Measurements from ENCODE around the gene PPM1J.

The PPM1J gene

GRCh38 chr1:112712191-112712590 lies 2.9 kb downstream of the PPM1J start:
- TF ChIP-seq GATA3 (IDR thresholded peaks at IDR 0.05; ENCODE audit: low read depth, low read length) (no peak), GATA2 (IDR thresholded peaks at IDR 0.05; ENCODE audit: low read depth, low read length) (no peak)

- no peak for TF ChIP-seq GATA2 (IDR thresholded peaks at IDR 0.05; ENCODE audit: low read depth, low read length)
- TF ChIP-seq GATA3 (IDR thresholded peaks at IDR 0.05; ENCODE audit: low read depth, low read length): no peak
Observed at GRCh38 chr1:112711670-112712069, 3.5 kb downstream of the PPM1J start.

GRCh38 chr1:112711041-112711440 lies 4.1 kb downstream of the PPM1J start:
- TF ChIP-seq GATA2 (IDR thresholded peaks at IDR 0.05; ENCODE audit: low read depth, low read length) (no peak), GATA3 (IDR thresholded peaks at IDR 0.05; ENCODE audit: low read depth, low read length) (no peak)

GRCh38 chr1:112710586-112710985 lies 4.5 kb downstream of the PPM1J start:
- no peak for TF ChIP-seq GATA2 (IDR thresholded peaks at IDR 0.05; ENCODE audit: low read depth, low read length)
- TF ChIP-seq GATA3 (IDR thresholded peaks at IDR 0.05; ENCODE audit: low read depth, low read length): no peak

- TF ChIP-seq GATA3 (IDR thresholded peaks at IDR 0.05; ENCODE audit: low read depth, low read length) (no peak), GATA2 (IDR thresholded peaks at IDR 0.05; ENCODE audit: low read depth, low read length) (no peak)
Observed at GRCh38 chr1:112710159-112710558, 5.0 kb downstream of the PPM1J start.

- TF ChIP-seq GATA2 (IDR thresholded peaks at IDR 0.05; ENCODE audit: low read depth, low read length) (no peak), GATA3 (IDR thresholded peaks at IDR 0.05; ENCODE audit: low read depth, low read length) (no peak)
Observed at GRCh38 chr1:112708489-112708888, 6.6 kb downstream of the PPM1J start.

- TF ChIP-seq GATA3 (IDR thresholded peaks at IDR 0.05; ENCODE audit: low read depth, low read length) (no peak), GATA2 (IDR thresholded peaks at IDR 0.05; ENCODE audit: low read depth, low read length) (no peak)
Observed at GRCh38 chr1:112708002-112708448, 7.1 kb downstream of the PPM1J start.

GRCh38 chr1:112707221-112708001 lies 7.7 kb downstream of the PPM1J start:
- no peak for TF ChIP-seq GATA2 (IDR thresholded peaks at IDR 0.05; ENCODE audit: low read depth, low read length)
- no peak for TF ChIP-seq GATA3 (IDR thresholded peaks at IDR 0.05; ENCODE audit: low read depth, low read length)

GRCh38 chr1:112706505-112707220 lies 8.5 kb downstream of the PPM1J start, which contains the start of gene RHOC:
Gene RHOC (minus strand): TSS chr1:112707127. CDS start chr1:112703799, 3,328 bp downstream.
- no peak for TF ChIP-seq GATA2 (IDR thresholded peaks at IDR 0.05; ENCODE audit: low read depth, low read length)
- no peak for TF ChIP-seq GATA3 (IDR thresholded peaks at IDR 0.05; ENCODE audit: low read depth, low read length)

- no peak for TF ChIP-seq GATA2 (IDR thresholded peaks at IDR 0.05; ENCODE audit: low read depth, low read length)
- TF ChIP-seq GATA3 (IDR thresholded peaks at IDR 0.05; ENCODE audit: low read depth, low read length): no peak
Observed at GRCh38 chr1:112704934-112705627, 10.1 kb downstream of the PPM1J start.

GRCh38 chr1:112704391-112704933 lies 10.7 kb downstream of the PPM1J start:
- TF ChIP-seq GATA3 (IDR thresholded peaks at IDR 0.05; ENCODE audit: low read depth, low read length) (no peak), GATA2 (IDR thresholded peaks at IDR 0.05; ENCODE audit: low read depth, low read length) (no peak)

GRCh38 chr1:112703706-112704105 lies 11.4 kb downstream of the PPM1J start:
- no peak for TF ChIP-seq GATA2 (IDR thresholded peaks at IDR 0.05; ENCODE audit: low read depth, low read length)
- TF ChIP-seq GATA3 (IDR thresholded peaks at IDR 0.05; ENCODE audit: low read depth, low read length): no peak

GRCh38 chr1:112702420-112703261 lies 12.5 kb downstream of the PPM1J start:
- TF ChIP-seq GATA3 (IDR thresholded peaks at IDR 0.05; ENCODE audit: low read depth, low read length) (no peak), GATA2 (IDR thresholded peaks at IDR 0.05; ENCODE audit: low read depth, low read length) (no peak)
